Stimulated activated CD8-positive, alpha-beta memory T cell treated with anti-CD3 and anti-CD28 coated beads, Interleukin-7, amount 100 ng/mL, for 24 hours (primary cell): Measurements from ENCODE around the gene WDR33.
"Not testable (repeated sequence)": the region's sequence is repeated elsewhere in the genome, so short reads cannot be mapped to it uniquely, and the experiment has no call there.

ENCODE experiments used
- DNase-seq: peaks from one replicate; pipeline ENCODE4 v3.0.0-alpha.2; 2020; ENCODE audit warnings: low read depth

Gene WDR33

DNA sequence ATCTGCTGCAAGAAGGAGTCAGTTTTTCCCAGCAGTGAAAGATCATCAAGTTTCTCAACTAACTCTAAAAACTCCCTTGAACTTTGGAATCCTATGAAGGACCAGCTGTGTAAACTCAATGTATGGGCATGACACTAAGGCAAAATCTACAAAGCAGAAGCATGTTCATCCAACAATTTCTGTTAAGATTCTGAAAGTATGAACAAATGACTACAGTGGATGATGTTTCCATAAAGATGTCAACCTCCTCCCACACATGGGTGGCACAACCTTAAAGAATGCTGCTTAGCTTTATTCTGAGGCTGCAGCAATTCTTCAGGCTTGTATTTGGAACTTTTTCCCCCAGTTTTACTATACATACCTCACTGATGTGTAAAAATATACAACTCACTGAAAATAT, 47.2 kb downstream of the WDR33 start:
- no peak for DNase-seq

DNA sequence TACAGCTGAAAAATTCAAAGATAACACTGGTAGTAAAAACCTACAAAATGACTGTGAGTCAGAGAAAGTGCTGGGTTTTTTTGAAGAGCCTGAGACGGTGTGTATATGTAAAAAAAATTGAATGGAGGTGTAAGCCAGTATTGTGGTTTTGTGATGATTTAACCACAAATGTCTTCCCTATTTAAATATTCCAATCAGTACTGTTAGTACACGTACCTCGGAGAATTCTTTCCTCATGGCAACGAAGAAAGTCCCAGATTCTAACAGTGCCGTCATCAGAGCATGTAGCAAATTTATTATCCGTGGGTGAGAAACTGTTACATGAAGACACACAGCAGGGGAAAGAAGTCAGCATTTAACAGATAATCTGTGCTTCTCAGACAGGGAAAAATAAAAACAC, 48.1 kb downstream of the WDR33 start:
- no peak for DNase-seq

DNA sequence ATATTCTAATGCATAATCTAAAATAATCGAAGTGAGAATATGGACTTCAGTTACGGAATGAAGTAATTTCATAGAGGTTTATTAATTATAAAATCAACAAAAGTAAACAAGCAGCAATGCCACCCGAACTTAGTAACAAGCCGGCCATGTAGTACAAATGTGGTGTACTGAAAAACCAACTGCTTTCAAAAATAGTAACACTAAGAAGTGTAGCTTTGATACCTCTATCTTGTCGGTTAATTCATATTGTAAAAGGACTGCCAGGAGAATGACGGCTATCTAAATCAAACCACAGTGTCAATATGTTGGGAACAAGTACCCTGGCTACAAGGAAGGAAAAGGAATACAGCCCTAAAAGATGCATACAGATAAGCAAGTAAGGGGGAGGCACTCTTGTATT, 48.5 kb downstream of the WDR33 start:
- DNase-seq, result no peak

DNA sequence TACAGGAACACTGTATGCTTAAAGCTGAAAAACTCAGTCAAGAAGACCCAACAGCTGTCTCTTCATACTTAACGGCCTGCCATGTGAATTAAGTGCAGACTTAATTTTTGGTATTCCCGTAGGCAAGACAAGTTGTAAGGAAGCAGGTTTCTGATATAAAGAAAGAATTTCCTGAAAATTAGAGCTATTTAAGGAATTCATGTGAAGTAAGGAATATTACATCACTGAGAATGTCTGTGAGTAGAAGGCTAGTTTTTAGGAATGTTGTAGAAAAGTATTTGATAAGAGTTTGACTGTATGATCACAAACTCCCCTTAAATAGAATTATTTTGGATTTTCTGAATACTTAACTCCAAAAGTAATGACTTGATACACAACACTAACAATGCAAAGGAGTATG, 51.0 kb downstream of the WDR33 start:
- DNase-seq, result no peak

DNA sequence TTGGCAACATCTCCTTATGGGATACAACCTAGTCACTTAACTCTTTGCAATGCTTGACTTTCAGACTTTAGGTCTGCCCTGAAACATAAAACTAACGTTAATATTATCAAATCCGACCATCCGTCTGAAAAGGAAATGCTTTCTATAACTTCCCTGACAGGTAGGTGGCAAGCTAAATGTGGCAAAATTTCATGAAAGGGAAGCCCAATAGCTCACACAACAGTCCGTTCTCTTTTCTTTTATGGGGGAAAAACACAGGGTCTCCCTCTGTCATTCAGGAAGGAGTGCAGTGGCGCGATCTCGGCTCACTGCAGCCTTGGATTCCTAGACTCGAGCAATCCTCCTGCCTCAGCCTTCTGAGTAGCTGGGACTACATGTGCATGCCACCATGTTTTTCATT, 56.8 kb downstream of the WDR33 start:
- DNase-seq, result no peak

DNA sequence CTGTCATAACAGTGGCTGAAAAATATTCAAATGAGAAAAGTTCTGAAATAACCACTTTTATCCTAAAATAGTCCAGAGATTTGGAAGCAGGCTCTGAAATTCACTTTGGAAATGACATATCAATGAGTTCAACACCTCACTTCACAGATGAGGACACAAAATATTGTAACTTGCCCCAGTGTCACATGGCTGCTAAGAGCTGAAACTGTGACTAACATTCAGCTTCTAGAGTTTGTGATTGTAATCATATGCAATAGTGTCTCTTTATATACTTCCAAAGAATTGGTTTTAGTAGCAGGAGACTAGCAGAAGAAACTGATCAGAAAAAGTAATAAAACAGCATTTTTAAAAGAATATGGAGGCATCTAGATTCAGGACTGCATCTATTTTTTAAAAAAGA, 57.6 kb downstream of the WDR33 start:
- DNase-seq, result no peak

DNA sequence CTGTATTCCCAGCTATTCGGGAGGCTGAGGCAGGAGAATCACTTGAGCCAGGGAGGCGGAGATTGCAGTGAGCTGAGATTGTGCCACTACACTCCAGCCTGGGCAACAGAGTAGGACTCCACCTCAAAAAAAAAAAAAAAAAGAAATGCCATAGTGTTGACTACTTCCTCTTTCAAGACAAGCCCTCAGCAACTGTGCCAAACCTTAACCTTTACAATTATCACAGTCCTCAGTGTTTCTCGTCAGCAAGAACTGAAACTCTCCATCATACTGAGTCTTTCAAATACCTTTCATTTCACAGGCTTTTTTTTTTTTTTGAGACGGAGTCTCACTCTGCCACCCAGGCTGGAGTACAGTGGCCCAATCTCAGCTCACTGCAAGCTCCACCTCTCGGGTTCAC, 61.4 kb downstream of the WDR33 start:
- not testable (repeated sequence) for DNase-seq

DNA sequence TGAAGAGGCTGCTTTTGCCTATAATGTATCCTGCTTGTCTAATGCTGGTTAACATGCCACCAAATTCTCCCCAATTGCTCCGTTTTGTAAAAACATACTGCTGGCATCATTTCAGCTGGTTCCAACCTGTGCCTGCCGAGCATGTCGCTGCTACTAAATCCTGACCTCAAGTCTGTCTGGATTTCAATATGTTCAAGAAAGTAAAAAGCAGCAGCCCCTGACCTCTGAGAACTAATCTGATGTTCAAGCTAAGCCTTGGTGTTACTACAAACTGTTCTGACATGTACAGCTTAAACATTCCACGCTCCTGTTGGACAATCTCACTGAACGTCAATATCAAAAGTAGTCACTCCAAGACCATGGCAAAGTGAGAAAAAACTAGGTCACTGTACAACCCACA, 63.4 kb downstream of the WDR33 start:
- DNase-seq, result no peak

DNA sequence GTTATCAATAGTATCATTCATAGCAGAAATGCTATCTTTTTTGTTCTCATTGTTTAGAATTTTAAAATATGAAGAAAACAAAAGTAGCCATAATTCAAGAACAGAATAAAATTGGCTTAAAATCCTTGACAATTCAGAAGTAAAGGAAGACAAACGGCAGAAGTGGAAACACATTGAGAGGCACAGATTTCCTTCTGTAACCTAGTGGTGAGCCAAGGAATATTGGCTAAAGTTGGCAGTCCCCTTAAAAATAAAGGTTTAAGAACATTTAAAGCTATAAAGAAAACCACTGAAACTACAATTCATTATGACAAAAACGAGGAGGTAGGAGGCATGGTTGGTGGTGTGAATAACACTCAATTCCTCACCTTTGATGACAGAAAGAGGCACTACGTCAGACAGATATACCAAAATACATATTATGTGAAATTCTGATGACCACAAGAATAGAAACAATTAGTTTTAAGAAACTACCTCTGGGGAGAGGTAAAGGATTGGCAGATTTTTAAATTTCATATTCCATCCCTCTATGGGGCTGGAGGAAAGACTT, 67.4 kb downstream of the WDR33 start:
- no peak for DNase-seq

DNA sequence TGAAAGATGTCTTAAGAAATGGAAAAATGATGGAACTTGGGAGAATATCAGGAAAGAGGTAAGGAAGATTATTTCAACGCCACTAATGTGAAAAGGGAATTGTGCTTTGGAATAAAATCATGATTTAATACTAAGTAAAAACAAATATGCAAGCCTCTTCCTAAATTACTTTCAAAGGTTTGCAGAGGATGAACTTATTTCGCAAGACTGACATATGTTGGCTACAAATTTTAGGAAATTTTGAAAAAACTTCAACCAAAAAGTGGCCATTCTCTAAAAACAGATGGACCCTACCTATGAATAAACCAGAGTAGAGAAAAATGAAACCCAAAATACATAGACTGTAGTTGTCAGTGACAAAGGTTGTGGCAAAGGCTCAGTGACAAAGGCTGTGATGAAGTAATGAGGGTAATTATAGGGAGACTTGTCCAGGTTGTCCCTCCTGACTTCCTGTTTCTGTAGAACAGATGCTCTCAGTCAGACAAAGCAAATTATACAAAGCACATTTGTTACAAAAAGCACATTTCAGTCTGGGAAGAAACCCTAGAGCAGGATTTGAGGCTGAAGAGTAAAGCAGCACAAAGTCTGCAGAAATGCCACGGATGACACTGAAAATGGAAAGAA, 70.2 kb downstream of the WDR33 start:
- no peak for DNase-seq

DNA sequence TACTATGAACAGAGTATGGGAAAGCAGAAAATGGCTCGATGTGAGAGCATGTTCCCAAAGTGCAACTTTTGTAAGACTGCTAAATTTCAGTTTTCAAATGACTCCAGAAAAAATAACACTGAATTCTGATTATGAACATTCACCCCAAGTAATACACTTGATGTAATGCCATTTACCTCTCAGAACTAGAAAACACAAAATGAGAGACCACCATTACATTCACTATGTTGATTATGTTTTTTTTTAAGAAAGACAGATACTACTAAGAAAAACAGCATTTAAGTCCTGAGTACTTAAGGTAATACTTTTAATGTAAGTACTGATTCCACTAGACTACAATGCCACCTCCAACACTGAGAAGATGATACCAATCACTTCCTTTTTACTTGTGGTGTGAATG, 71.2 kb downstream of the WDR33 start:
- DNase-seq, result no peak

DNA sequence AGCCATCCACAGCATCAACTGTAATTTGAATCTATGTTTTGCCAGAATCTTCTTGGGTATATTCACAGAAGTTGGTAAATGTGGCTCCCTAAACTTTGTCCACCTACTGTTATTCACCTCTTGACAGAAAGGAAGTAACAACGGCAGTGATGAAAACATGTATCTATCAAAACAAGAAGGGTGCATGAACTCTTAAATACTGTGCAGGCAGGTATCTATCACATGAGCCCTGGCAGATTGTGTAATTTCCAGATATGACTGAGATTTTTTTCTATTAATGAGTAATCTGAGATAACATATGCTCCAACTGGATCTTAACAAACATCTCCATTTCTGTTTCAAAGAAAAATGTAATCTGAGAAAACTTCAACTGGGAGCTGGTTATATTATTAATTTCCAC, 73.1 kb downstream of the WDR33 start:
- no peak for DNase-seq

DNA sequence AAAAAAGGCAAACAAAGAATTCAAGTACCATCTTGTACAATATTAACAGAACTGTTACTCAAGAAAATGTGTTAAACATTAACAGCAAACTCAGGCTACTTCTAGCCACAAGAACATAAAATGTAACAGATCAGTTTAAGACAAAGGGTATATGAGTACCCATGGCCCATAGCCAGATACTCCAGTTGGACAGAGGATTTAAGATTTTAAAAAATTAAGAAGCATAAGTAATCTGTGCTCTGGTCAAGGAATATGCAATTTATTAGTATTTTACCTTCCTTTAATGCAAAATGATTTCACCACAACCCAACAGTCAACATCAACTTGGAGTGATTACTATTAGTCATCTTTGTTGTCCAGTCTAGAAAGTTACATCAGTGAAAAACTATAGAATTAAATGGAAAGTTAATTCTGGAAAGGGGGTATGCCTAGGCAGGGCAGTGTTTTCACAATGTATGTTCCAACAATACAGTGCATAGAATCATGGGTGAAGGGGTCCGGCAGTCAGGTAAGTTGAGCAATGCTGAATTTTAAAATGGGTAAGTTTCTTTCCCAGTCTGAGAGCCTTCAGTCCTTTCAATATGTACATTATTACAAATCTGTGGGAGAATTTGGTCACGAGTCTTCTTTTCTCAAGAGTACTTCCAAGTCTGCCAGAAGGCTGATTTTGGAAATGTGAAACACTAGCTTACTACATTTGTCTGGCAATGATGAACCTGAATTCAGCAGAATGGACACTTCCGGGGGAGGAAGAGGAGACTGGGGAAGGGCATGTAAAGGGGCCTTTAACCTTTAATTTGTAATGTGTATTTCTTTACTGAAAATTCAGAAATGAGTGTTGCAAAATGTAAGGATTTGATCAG, 75.2 kb downstream of the WDR33 start:
- DNase-seq, result no peak

DNA sequence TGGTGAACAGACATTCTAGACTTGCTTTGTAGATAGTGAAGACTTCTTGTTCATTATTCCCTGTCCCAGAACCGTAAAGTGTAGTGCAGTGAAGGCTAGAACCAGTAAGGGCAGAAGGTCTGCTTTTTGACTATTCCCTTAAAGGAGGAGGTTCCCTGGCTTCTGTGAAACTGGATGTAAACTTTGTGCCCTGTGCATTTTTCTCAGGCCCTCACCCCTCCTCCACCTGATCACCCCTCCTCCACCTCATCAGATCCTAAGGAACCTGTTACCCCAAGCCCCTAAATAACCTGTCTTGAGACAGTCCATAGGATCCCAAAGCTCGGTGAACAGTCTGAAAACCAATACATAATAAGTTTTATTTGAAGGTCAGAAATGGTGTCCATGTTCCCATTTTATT, 75.9 kb downstream of the WDR33 start:
- DNase-seq, result no peak

DNA sequence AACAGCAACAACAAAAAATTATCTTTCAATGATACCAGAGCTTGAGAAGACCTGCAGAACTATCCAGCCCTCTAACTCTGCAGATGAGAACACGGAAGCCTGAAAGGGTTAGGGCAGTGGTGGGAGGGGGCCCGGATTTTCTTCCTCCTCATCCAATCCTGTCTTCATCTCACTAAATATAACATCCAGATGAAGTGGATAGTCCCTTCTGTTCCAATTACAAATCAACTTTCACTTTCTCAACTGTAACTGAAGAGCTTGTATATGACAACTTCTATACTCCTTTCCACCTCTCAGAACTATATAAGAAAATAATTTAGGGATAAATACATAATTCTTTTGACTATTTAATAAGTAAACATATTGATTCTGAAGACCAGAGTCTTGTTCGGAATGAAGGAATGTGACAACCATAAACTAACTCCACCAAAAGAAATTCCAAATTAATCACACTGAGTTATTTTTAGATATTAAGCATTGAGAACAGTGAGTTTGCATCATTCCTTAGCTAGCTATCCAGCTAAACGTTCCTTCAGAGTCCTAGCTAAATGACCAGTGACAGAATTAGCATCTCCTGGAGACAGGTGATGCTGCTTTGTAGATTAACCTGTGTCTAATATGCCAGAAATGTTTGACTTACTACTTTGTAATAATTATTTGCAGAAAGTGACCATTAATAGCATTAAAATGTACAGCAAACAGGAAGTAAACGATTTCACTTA, 77.0 kb downstream of the WDR33 start:
- DNase-seq, result no peak

DNA sequence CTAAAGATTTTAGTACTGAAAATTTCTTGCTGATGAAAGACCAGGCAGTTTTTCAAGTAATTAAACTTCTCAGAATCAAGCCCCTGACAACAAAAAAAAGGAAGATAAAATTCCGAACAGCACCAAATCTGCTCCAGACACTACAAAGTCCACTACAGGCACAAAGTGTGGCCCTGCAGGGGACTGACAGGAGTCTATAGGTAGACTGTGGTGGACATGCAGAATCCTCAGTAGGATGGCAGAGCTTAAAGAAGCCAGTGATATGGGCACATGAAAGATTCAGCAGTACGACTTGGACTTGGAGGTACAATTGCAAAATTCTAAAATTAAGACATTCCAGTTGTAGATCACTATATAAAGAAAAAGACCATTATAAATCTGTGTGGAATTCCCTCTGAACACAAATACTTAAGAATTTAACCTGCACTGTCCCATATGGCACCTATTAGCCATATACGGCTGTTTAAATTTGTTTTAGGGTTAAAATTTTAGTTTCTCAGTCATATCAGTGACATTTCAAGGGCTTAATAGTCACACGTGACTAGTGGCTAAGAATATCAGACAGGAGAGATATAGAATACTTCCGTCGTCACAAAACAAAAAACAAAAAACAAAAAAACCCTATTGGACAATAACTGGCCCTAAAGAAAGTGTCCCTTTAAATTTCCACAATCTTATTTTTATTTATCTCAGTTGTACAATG, 77.7 kb downstream of the WDR33 start:
- DNase-seq, result no peak

DNA sequence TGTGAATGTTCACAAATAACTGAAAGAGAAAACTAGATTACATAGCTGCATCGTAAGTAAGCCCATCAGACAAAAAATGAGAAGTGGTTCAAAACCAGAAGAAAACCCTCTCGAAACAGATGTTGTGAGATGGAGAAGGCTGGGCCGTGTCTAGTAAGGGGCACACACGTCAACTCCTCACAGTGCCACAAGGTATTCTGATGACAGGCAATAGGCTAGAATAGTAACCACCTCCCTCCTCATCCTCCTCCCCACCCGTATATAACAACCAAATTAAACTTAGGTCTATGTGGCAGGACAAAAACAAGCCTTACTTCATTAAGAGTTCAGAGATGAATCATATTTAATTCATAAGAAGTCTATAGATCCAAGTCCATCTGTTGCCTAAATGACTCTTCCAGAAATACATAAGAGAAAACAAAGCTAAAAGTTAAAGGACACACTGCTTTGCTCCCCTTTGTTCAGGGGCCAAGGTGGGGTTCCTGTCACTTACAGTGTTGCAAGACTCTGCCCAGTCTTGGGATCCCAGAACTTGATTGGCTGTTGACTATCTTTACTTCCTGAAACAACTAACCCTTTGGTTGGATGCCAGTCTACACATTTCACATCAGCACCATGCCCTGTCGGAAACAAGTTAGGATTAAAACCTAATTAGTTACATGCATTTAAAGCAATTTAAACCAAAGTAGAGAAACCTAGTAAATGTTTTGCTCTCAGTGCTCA, 84.7 kb downstream of the WDR33 start:
- DNase-seq, result no peak

DNA sequence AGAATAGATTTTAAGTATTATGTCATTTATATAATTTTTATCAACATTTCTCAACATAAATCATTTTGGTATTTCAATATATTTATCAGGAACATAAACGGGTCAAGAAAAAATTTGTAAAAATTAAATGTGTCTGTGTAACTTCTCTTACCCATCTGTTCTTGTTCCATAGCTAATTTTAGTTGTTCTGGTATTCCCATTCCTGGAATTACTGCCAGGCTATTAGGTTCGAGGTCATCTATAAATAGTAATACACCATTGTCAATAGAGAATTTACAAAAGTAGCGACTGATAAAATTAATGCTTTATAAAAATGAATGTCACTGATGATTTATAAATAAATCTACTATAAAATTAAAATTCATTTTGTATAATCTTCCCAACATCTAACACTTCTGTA, 88.2 kb downstream of the WDR33 start:
- DNase-seq, result no peak

DNA sequence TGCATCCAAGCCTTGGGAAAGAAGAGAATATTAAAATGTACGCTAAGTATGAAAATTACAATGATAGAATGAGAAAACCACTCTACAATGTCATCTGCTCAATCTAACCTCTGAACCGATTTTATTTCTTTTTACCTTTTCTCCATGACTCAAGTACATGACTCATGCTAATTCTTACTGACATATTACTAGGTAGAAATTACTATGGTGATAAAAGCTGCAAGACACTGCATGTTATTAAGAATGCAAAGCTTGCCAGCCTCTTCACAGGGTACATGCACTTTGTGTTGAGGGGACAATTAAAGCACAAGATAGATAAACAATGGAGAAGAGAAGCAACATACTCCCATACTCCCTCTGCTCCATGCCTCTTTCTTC, 89.0 kb downstream of the WDR33 start:
- DNase-seq, result no peak

DNA sequence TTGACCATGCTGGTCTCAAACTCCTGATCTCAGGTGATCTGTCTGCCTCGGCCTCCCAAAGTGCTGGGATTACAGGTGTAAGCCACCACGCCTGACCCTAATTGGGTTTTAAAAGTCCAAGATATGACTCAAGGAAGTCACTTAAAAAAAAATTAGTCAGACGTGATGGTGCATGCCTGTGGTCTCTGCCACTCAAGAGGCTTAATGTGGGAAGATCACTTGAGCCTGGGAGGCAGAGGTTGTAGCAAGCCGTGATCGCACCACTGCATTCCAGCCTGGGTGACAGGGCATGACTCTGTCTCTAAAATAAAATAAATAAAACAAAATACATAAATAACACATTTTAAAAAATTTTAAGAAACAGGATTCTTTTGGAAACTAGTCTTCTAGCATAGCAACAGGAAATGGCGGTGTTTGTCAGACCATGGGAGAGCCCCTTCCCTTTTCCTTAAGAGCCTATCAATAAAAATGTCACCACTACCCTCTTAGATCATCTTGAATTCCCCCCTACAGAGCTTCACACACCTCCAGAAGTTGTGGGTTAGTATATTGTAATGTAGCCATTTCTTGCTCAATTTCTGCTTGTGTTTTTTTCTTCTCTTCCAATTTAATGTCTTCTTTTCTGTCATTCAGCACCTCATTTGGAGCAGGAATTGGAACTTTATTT, 89.5 kb downstream of the WDR33 start:
- DNase-seq, result no peak
